Vagina (tissue), 2 donors: ENCODE data around the gene PCNX1.

Experiments used
- CTCF ChIP-seq, 3 experiments: fragments of 450-650 bp in 2 of 3; fragments of 200-600 bp in 1 of 3; sonication (generic) in 1 of 3; IDR thresholded peaks; one replicate each; pipeline ENCODE4 v1.5.1; 2017 to 2019; ENCODE audit warnings: antibody characterized with exemption in 3 of 3, mild to moderate bottlenecking in 2 of 3, moderate library complexity in 2 of 3
- POLR2A ChIP-seq, 2 donors: fragments of 450-650 bp; IDR thresholded peaks; one replicate each; pipeline ENCODE4 v1.6.1; 2017; ENCODE audit warnings: antibody characterized with exemption in 2 of 2, mild to moderate bottlenecking in 2 of 2, moderate library complexity in 2 of 2
- POLR2AphosphoS5 ChIP-seq, 2 donors: sonication (generic); formaldehyde crosslinking; IDR thresholded peaks; one replicate each; pipeline ENCODE4 v1.9.0; 2017; ENCODE audit warnings: antibody characterized with exemption in 2 of 2, mild to moderate bottlenecking in 2 of 2, low read depth in 1 of 2; ENCODE audit not compliant: insufficient read depth in 1 of 2

GRCh38 chr14:71115821-71116567 lies 208.7 kb downstream of the PCNX1 start:
- TF ChIP-seq POLR2A (IDR thresholded peaks at IDR 0.05) (no peak), CTCF (IDR thresholded peaks at IDR 0.05) (no peak), POLR2AphosphoS5 (IDR thresholded peaks at IDR 0.05; ENCODE audit: insufficient read depth in 1 of 2, low read depth in 1 of 2) (no peak)
